DND-41 (cell line): Measurements from ENCODE around the gene SLC26A11.
"Not testable (repeated sequence)": the region's sequence is repeated elsewhere in the genome, so short reads cannot be mapped to it uniquely, and the experiment has no call there.

Experiments
- CTCF ChIP-seq: IDR thresholded peaks from 2 replicates; pipeline ENCODE4 v1.5.1; 2012; ENCODE audit warnings: borderline replicate concordance, low read length, moderate library complexity, mild to moderate bottlenecking; ENCODE audit not compliant: poor library complexity, severe bottlenecking; ENCODE audit errors: extremely low read depth
- EZH2 ChIP-seq: IDR thresholded peaks from 3 replicates; pipeline ENCODE4 v1.6.1; 2012; ENCODE audit warnings: borderline replicate concordance, low read depth, mild to moderate bottlenecking, moderate library complexity, low read length, inconsistent platforms; ENCODE audit not compliant: severe bottlenecking

GRCh38 chr17:80258296-80258695 lies 38.1 kb downstream of the SLC26A11 start:
- not testable (repeated sequence) for TF ChIP-seq CTCF, EZH2
